Measurements from ENCODE around the gene PSEN1. TPM values are rescaled to one million over a fixed set of nuclear protein-coding genes. Genes with fewer than 3 reads are reported as not detected.

PSEN1 gene
- total and polyA plus RNA-seq, 2 donors (not counting 3 experiments of a cell fraction or from before 2014, with no cell fraction given): 16.5 to 36.8 TPM

DNA sequence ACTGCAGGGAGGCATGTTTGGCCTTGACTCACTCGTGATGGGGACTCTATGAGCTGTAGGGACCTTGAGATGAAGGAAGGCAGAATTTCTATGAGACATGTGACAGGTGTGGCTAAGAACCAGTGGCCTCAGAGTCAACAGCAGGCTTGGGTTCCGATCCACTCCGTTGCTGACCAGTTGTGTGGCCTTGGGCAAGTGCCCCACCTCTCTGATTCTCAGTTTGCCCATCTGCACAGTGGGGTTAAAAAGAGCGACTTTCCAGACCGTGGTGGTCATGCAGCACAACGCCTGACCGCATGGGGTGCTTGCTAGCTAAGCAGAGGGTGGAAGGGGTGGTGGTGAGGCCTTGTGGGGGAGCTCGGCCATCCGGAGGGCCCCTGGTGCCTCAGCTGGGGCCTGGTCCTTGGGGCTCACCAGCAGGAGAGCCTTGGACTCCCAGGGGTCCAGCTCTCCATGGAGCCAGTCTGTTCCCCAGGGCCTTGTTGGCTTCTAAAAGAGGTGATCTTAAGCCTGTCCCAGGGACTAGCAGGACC is 119.5 kb downstream of the PSEN1 start:
- no peak overlapping the region for H3K4me2 ChIP-seq (ENCODE audit: insufficient read depth, low read length)
- no peaks in the 10 kb centered on the region for H3K79me2 ChIP-seq (ENCODE audit: control insufficient read depth, insufficient read depth, low read length)
- no peak overlapping the region for H3K27ac ChIP-seq (ENCODE audit: insufficient read depth, low read depth, low read length)
- H3K9me3 ChIP-seq (replicated peaks; ENCODE audit: control insufficient read depth, insufficient read depth, low read length): no peaks in the 10 kb centered on the region
- no peaks in the 10 kb centered on the region for H3K36me3 ChIP-seq (ENCODE audit: control insufficient read depth in 2 of 2, extremely low read depth in 1 of 2, insufficient read depth in 2 of 2, low read length in 2 of 2)
- no peaks in the 10 kb centered on the region for H3K4me1 ChIP-seq (ENCODE audit: control insufficient read depth, extremely low read depth, insufficient read depth, low read length)
- BruUV-seq (replicated peaks): no TSS peak
- FAIRE-seq: no peak
- no peak for DNase-seq (ENCODE audit: low read depth, low spot score)
- ChIA-PET CTCF (interaction anchor here (1.5 to 1.6 kb wide), 2 partner anchors 23 to 83 kb away, joined by 4 to 7 read pairs; no protein-coding TSS in a partner anchor), POLR2A (no interaction called here)
- H2AFZ ChIP-seq (ENCODE audit: low read depth, low read length): no peak overlapping the region
- no peak overlapping the region for H3K4me3 ChIP-seq (replicated peaks in 1 of 3; ENCODE audit: insufficient read depth in 1 of 3, low read depth in 1 of 3, low read length in 3 of 3)
- TF ChIP-seq MYC (IDR thresholded peaks at IDR 0.05; ENCODE audit: low read depth, low read length) (no peak), JUN (IDR thresholded peaks at IDR 0.05; ENCODE audit: borderline replicate concordance, insufficient read depth, insufficient read length, low read depth) (no peak), POLR2AphosphoS5 (IDR thresholded peaks at IDR 0.05; ENCODE audit: insufficient read depth, low read depth, low read length) (no peak), EZH2 (IDR thresholded peaks at IDR 0.05; ENCODE audit: borderline replicate concordance, low read depth, low read length, severe bottlenecking) (no peak), GATA2 (IDR thresholded peaks at IDR 0.05; ENCODE audit: insufficient read depth, insufficient read length, low read depth, low read length) (no peak), POLR2A (IDR thresholded peaks at IDR 0.05; ENCODE audit: low read depth, low read length) (no peak), FOS (IDR thresholded peaks at IDR 0.05; ENCODE audit: borderline replicate concordance, insufficient read depth, low read length) (no peak)
- TF ChIP-seq, protein P1, sequence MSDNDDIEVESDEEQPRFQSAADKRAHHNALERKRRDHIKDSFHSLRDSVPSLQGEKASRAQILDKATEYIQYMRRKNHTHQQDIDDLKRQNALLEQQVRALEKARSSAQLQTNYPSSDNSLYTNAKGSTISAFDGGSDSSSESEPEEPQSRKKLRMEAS (IDR thresholded peaks at IDR 0.05; ENCODE audit: insufficient read depth, insufficient read length): no peak
- TF ChIP-seq, protein P2, sequence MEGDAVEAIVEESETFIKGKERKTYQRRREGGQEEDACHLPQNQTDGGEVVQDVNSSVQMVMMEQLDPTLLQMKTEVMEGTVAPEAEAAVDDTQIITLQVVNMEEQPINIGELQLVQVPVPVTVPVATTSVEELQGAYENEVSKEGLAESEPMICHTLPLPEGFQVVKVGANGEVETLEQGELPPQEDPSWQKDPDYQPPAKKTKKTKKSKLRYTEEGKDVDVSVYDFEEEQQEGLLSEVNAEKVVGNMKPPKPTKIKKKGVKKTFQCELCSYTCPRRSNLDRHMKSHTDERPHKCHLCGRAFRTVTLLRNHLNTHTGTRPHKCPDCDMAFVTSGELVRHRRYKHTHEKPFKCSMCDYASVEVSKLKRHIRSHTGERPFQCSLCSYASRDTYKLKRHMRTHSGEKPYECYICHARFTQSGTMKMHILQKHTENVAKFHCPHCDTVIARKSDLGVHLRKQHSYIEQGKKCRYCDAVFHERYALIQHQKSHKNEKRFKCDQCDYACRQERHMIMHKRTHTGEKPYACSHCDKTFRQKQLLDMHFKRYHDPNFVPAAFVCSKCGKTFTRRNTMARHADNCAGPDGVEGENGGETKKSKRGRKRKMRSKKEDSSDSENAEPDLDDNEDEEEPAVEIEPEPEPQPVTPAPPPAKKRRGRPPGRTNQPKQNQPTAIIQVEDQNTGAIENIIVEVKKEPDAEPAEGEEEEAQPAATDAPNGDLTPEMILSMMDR (IDR thresholded peaks at IDR 0.05; ENCODE audit: extremely low read depth in 1 of 2, insufficient read depth in 1 of 2, low read depth in 1 of 2, low read length in 2 of 2): no peak
- intact Hi-C loops (cut with micrococcal nuclease): no loop called here
- H3K9ac ChIP-seq (replicated peaks; ENCODE audit: extremely low read depth, insufficient read depth, low read length): no peak overlapping the region
- H4K20me1 ChIP-seq (replicated peaks; ENCODE audit: control insufficient read depth, extremely low read depth, insufficient read depth, low read length): no peaks in the 10 kb centered on the region
- no peaks in the 10 kb centered on the region for H3K27me3 ChIP-seq (ENCODE audit: control insufficient read depth in 2 of 2, insufficient read depth in 2 of 2, low read length in 2 of 2)
- dilution Hi-C loops (cut with MboI; ENCODE audit: extremely low pct_ligation_motif_present, low sequenced_read_pairs): no loop called here
- no peaks in the 10 kb centered on the region for H3K9me1 ChIP-seq (replicated peaks; ENCODE audit: control insufficient read depth, extremely low read depth, insufficient read depth, low read length)

Measured in endothelial cell of umbilical vein (primary cell).